ENCODE data around the gene GM2A.
A peak's percentile ranks its signal among the peaks of the same experiment; 100 is the strongest.
"Not testable (repeated sequence)": the region's sequence is repeated elsewhere in the genome, so short reads cannot be mapped to it uniquely, and the experiment has no call there.

GM2A gene

GRCh38 chr5:151254556-151254955, 1.6 kb downstream of the GM2A start:
- DNase-seq: no peak

- not testable (repeated sequence) for DNase-seq
Measured at GRCh38 chr5:151254990-151255389, 2.0 kb downstream of the GM2A start.

- no peak for DNase-seq
Measured at GRCh38 chr5:151255621-151256286, 2.8 kb downstream of the GM2A start.

GRCh38 chr5:151257731-151258181, 4.8 kb downstream of the GM2A start:
- DNase-seq: no peak

GRCh38 chr5:151258201-151258611, 5.2 kb downstream of the GM2A start:
- no peak for DNase-seq

GRCh38 chr5:151258816-151259215, 5.8 kb downstream of the GM2A start:
- no peak for DNase-seq

- DNase-seq: no peak
Measured at GRCh38 chr5:151259931-151260330, 6.9 kb downstream of the GM2A start.

- no peak for DNase-seq
Measured at GRCh38 chr5:151262532-151262931, 9.5 kb downstream of the GM2A start.

GRCh38 chr5:151264113-151264512, 11.1 kb downstream of the GM2A start:
- DNase-seq: peak; percentile 37 to 39

GRCh38 chr5:151267491-151268260, 14.7 kb downstream of the GM2A start:
- no peak for DNase-seq

GRCh38 chr5:151270599-151270998, 17.6 kb downstream of the GM2A start:
- DNase-seq: no peak

GRCh38 chr5:151271336-151271735, 18.4 kb downstream of the GM2A start:
- DNase-seq: no peak

GRCh38 chr5:151274666-151275065, 21.7 kb downstream of the GM2A start:
- DNase-seq: no peak

GRCh38 chr5:151275803-151276202, 22.8 kb downstream of the GM2A start:
- DNase-seq: no peak

GRCh38 chr5:151278845-151279244, 25.9 kb downstream of the GM2A start:
- DNase-seq: no peak

- no peak for DNase-seq
Measured at GRCh38 chr5:151280443-151280842, 27.5 kb downstream of the GM2A start.

- no peak for DNase-seq
Measured at GRCh38 chr5:151281001-151281639, 28.1 kb downstream of the GM2A start.

- DNase-seq: no peak
Measured at GRCh38 chr5:151283120-151283825, 30.3 kb downstream of the GM2A start.

- peak in 1 of 2 experiments; percentile 14 for DNase-seq
Measured at GRCh38 chr5:151284392-151284967, 31.5 kb downstream of the GM2A start.

- no peak for DNase-seq
Measured at GRCh38 chr5:151285683-151286082, 32.7 kb downstream of the GM2A start.

- no peak for DNase-seq
Measured at GRCh38 chr5:151286246-151286645, 33.3 kb downstream of the GM2A start.

GRCh38 chr5:151288180-151288579, 35.2 kb downstream of the GM2A start:
- DNase-seq: no peak

GRCh38 chr5:151293624-151294023, 40.6 kb downstream of the GM2A start:
- no peak for DNase-seq

Measured in activated CD4-positive, alpha-beta T cell treated with anti-CD3 and anti-CD28 coated beads, Interleukin-2, amount 50 U/mL, for 48 hours (primary cell).